ENCODE measurements around the gene EME2.

- TF ChIP-seq, protein P1, sequence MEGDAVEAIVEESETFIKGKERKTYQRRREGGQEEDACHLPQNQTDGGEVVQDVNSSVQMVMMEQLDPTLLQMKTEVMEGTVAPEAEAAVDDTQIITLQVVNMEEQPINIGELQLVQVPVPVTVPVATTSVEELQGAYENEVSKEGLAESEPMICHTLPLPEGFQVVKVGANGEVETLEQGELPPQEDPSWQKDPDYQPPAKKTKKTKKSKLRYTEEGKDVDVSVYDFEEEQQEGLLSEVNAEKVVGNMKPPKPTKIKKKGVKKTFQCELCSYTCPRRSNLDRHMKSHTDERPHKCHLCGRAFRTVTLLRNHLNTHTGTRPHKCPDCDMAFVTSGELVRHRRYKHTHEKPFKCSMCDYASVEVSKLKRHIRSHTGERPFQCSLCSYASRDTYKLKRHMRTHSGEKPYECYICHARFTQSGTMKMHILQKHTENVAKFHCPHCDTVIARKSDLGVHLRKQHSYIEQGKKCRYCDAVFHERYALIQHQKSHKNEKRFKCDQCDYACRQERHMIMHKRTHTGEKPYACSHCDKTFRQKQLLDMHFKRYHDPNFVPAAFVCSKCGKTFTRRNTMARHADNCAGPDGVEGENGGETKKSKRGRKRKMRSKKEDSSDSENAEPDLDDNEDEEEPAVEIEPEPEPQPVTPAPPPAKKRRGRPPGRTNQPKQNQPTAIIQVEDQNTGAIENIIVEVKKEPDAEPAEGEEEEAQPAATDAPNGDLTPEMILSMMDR (conservative IDR thresholded peaks at IDR 0.05; ENCODE audit: low read depth in 2 of 2) = peak; percentile 55 to 84
- TF ChIP-seq, protein P2, sequence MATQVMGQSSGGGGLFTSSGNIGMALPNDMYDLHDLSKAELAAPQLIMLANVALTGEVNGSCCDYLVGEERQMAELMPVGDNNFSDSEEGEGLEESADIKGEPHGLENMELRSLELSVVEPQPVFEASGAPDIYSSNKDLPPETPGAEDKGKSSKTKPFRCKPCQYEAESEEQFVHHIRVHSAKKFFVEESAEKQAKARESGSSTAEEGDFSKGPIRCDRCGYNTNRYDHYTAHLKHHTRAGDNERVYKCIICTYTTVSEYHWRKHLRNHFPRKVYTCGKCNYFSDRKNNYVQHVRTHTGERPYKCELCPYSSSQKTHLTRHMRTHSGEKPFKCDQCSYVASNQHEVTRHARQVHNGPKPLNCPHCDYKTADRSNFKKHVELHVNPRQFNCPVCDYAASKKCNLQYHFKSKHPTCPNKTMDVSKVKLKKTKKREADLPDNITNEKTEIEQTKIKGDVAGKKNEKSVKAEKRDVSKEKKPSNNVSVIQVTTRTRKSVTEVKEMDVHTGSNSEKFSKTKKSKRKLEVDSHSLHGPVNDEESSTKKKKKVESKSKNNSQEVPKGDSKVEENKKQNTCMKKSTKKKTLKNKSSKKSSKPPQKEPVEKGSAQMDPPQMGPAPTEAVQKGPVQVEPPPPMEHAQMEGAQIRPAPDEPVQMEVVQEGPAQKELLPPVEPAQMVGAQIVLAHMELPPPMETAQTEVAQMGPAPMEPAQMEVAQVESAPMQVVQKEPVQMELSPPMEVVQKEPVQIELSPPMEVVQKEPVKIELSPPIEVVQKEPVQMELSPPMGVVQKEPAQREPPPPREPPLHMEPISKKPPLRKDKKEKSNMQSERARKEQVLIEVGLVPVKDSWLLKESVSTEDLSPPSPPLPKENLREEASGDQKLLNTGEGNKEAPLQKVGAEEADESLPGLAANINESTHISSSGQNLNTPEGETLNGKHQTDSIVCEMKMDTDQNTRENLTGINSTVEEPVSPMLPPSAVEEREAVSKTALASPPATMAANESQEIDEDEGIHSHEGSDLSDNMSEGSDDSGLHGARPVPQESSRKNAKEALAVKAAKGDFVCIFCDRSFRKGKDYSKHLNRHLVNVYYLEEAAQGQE (IDR thresholded peaks at IDR 0.05; ENCODE audit: unreplicated experiment) = no peak
- TF ChIP-seq ZNF331 (CRISPR knock-in tag; IDR thresholded peaks at IDR 0.05; ENCODE audit: low read depth) (no peak), EZH2phosphoT487 (IDR thresholded peaks at IDR 0.05; ENCODE audit: unreplicated experiment) (no peak), POLR2AphosphoS5 (IDR thresholded peaks at IDR 0.05; ENCODE audit: low read depth) (peak; percentile 60; the same call in 1 of the 2 replicates)
Measured at GRCh38 chr16:1772908-1773702, 495 bp downstream of the EME2 start, which contains the start of gene MRPS34.

All from GM23338 (cell line).